GF-D8 (cell line): Measurements from ENCODE around the gene PTPRE.

Source experiments
- DNase-seq: peaks from one replicate; lab custom pipeline; 2025; lab: John Stamatoyannopoulos, UW

Gene PTPRE

GRCh38 chr10:127952918-127953317, 46.0 kb downstream of the PTPRE start:
- no peak for DNase-seq

- DNase-seq: no peak
Observed at GRCh38 chr10:127953876-127954275, 47.0 kb downstream of the PTPRE start.

- no peak for DNase-seq
Observed at GRCh38 chr10:127959428-127959827, 52.5 kb downstream of the PTPRE start.

- no peak for DNase-seq
Observed at GRCh38 chr10:127961071-127961470, 54.2 kb downstream of the PTPRE start.

GRCh38 chr10:127962205-127962604, 55.3 kb downstream of the PTPRE start:
- DNase-seq: no peak

- DNase-seq: no peak
Observed at GRCh38 chr10:127963136-127963535, 56.2 kb downstream of the PTPRE start.

- DNase-seq: no peak
Observed at GRCh38 chr10:127964621-127965020, 57.7 kb downstream of the PTPRE start.

GRCh38 chr10:127966875-127967274, 60.0 kb downstream of the PTPRE start:
- DNase-seq: no peak

GRCh38 chr10:127968027-127968441, 61.1 kb downstream of the PTPRE start:
- no peak for DNase-seq

GRCh38 chr10:127968659-127969058, 61.8 kb downstream of the PTPRE start:
- no peak for DNase-seq

GRCh38 chr10:127971101-127971946, 64.4 kb downstream of the PTPRE start:
- no peak for DNase-seq

GRCh38 chr10:127971963-127972615, 65.2 kb downstream of the PTPRE start:
- no peak for DNase-seq

- no peak for DNase-seq
Observed at GRCh38 chr10:127972751-127973357, 66.0 kb downstream of the PTPRE start.

- DNase-seq: no peak
Observed at GRCh38 chr10:127973791-127974311, 66.9 kb downstream of the PTPRE start.

GRCh38 chr10:127974911-127975310, 68.0 kb downstream of the PTPRE start:
- no peak for DNase-seq

GRCh38 chr10:127976286-127976685, 69.4 kb downstream of the PTPRE start:
- no peak for DNase-seq

GRCh38 chr10:127976701-127977356, 69.9 kb downstream of the PTPRE start:
- DNase-seq: no peak

GRCh38 chr10:127977357-127978009, 70.6 kb downstream of the PTPRE start:
- DNase-seq: no peak

- DNase-seq: no peak
Observed at GRCh38 chr10:127978481-127978880, 71.6 kb downstream of the PTPRE start.

GRCh38 chr10:127979045-127979444, 72.1 kb downstream of the PTPRE start:
- DNase-seq: no peak

- DNase-seq: no peak
Observed at GRCh38 chr10:127979566-127979965, 72.7 kb downstream of the PTPRE start.

GRCh38 chr10:127980898-127981297, 74.0 kb downstream of the PTPRE start:
- DNase-seq: no peak
